ENCODE data around the gene CIAO1.

DNA sequence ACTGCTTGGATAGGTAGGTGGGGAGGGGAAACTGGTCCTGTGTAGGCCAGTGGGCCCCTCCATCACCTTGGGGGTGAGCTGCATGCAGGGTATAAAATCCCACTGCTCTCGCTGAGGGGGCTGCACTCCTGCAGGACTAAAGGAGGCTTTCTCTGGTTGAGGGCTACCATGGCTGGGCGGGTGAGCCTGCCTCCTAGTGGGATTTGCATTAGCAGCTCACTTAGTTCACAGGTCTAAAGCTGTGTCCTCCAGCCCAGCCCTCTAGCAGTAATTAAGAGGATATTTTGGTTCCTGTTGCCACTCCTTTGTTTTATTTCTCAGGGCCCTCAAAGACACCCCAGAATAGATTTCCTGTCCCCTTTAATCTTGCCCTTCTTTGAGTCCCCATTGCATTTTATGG lies 24.8 kb upstream of the CIAO1 start:
- TF ChIP-seq, protein P1, sequence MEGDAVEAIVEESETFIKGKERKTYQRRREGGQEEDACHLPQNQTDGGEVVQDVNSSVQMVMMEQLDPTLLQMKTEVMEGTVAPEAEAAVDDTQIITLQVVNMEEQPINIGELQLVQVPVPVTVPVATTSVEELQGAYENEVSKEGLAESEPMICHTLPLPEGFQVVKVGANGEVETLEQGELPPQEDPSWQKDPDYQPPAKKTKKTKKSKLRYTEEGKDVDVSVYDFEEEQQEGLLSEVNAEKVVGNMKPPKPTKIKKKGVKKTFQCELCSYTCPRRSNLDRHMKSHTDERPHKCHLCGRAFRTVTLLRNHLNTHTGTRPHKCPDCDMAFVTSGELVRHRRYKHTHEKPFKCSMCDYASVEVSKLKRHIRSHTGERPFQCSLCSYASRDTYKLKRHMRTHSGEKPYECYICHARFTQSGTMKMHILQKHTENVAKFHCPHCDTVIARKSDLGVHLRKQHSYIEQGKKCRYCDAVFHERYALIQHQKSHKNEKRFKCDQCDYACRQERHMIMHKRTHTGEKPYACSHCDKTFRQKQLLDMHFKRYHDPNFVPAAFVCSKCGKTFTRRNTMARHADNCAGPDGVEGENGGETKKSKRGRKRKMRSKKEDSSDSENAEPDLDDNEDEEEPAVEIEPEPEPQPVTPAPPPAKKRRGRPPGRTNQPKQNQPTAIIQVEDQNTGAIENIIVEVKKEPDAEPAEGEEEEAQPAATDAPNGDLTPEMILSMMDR (IDR thresholded peaks at IDR 0.05): no peak
- no peak for TF ChIP-seq POLR2A (IDR thresholded peaks at IDR 0.05)

All from esophagus squamous epithelium (tissue), 4 donors.